ENCODE measurements around the gene SLC12A4. TPM values are rescaled to one million over a fixed set of nuclear protein-coding genes. Genes with fewer than 3 reads are reported as not detected.

The SLC12A4 gene
- total RNA-seq, 1 donor from 2014 or later, result 44.2 TPM

- Mint-ChIP-seq H3K4me3 (ENCODE audit: unreplicated experiment) (no peak overlapping the region), H3K27me3 (ENCODE audit: unreplicated experiment) (peaks cover 18% of the 10 kb centered on the region), H3K4me1 (ENCODE audit: unreplicated experiment) (peaks cover 14% of the 10 kb centered on the region), H3K27ac (ENCODE audit: unreplicated experiment) (no peak overlapping the region), H3K36me3 (ENCODE audit: low read depth, unreplicated experiment) (peaks cover 37% of the 10 kb centered on the region), H3K9me3 (ENCODE audit: unreplicated experiment) (no peaks in the 10 kb centered on the region)
- TF ChIP-seq CTCF (IDR thresholded peaks at IDR 0.05; ENCODE audit: unreplicated experiment), result no peak
- no peak for DNase-seq (ENCODE audit: low spot score)
Measured at GRCh38 chr16:67961551-67961957, 6.9 kb downstream of the SLC12A4 start.

GRCh38 chr16:67959536-67960329 is 8.7 kb downstream of the SLC12A4 start:
- Mint-ChIP-seq H3K36me3 (ENCODE audit: low read depth, unreplicated experiment) (peaks cover 29% of the 10 kb centered on the region), H3K4me1 (ENCODE audit: unreplicated experiment) (peaks cover 11% of the 10 kb centered on the region), H3K9me3 (ENCODE audit: unreplicated experiment) (no peaks in the 10 kb centered on the region), H3K27me3 (ENCODE audit: unreplicated experiment) (peaks cover 14% of the 10 kb centered on the region), H3K27ac (ENCODE audit: unreplicated experiment) (no peak overlapping the region), H3K4me3 (ENCODE audit: unreplicated experiment) (peak overlapping the region; percentile 33)
- DNase-seq (ENCODE audit: low spot score), result no peak
- no peak for TF ChIP-seq CTCF (IDR thresholded peaks at IDR 0.05; ENCODE audit: unreplicated experiment)

GRCh38 chr16:67957622-67958021 is 10.8 kb downstream of the SLC12A4 start:
- no peak overlapping the region for H3K4me3 Mint-ChIP-seq (ENCODE audit: unreplicated experiment)
- H3K27ac Mint-ChIP-seq (ENCODE audit: unreplicated experiment), result no peak overlapping the region
- no peaks in the 10 kb centered on the region for H3K9me3 Mint-ChIP-seq (ENCODE audit: unreplicated experiment)
- peaks cover 31% of the 10 kb centered on the region for H3K36me3 Mint-ChIP-seq (ENCODE audit: low read depth, unreplicated experiment)
- TF ChIP-seq CTCF (IDR thresholded peaks at IDR 0.05; ENCODE audit: unreplicated experiment), result no peak
- DNase-seq (ENCODE audit: low spot score), result no peak
- H3K27me3 Mint-ChIP-seq (ENCODE audit: unreplicated experiment), result peaks cover 9% of the 10 kb centered on the region
- peaks cover 2% of the 10 kb centered on the region for H3K4me1 Mint-ChIP-seq (ENCODE audit: unreplicated experiment)

- no peak overlapping the region for H3K27ac Mint-ChIP-seq (ENCODE audit: unreplicated experiment)
- no peak overlapping the region for H3K4me3 Mint-ChIP-seq (ENCODE audit: unreplicated experiment)
- H3K36me3 Mint-ChIP-seq (ENCODE audit: low read depth, unreplicated experiment), result peaks cover 23% of the 10 kb centered on the region
- no peaks in the 10 kb centered on the region for H3K4me1 Mint-ChIP-seq (ENCODE audit: unreplicated experiment)
- no peak for TF ChIP-seq CTCF (IDR thresholded peaks at IDR 0.05; ENCODE audit: unreplicated experiment)
- no peak for DNase-seq (ENCODE audit: low spot score)
- peaks cover 8% of the 10 kb centered on the region for H3K27me3 Mint-ChIP-seq (ENCODE audit: unreplicated experiment)
- no peaks in the 10 kb centered on the region for H3K9me3 Mint-ChIP-seq (ENCODE audit: unreplicated experiment)
Measured at GRCh38 chr16:67954421-67955196, 13.8 kb downstream of the SLC12A4 start.
